ENCODE results near the gene CD274. TPM values are rescaled to one million over a fixed set of nuclear protein-coding genes. Genes with fewer than 3 reads are reported as not detected.

CD274 gene
- total and polyA plus RNA-seq, 10 of the 15 experiments (the other 5 are each of a cell fraction or from before 2014, with no cell fraction given): 9.4 to 128 (median 24.6) TPM

GRCh38 chr9:5493679-5494511 is 43.6 kb downstream of the CD274 start (continued):
- 0 out of 2 replicates have a peak, but pooled peaks have one; percentile 38 for TF ChIP-seq PKNOX1 (IDR thresholded peaks at IDR 0.05)
- peak; percentile 80; the same call in 1 of the 2 replicates for TF ChIP-seq ZNF592 (IDR thresholded peaks at IDR 0.05)
- no peak for TF ChIP-seq NRF1 (conservative IDR thresholded peaks at IDR 0.05; ENCODE audit: low read depth, low read length)
- no peak for TF ChIP-seq NR2C1 (IDR thresholded peaks at IDR 0.05)
- TF ChIP-seq FOXM1 (IDR thresholded peaks at IDR 0.05; ENCODE audit: low read depth, low read length): peak; percentile 76
- peak; percentile 13 to 24; a peak in 1 of 4 replicates for TF ChIP-seq BHLHE40 (IDR thresholded peaks at IDR 0.05; ENCODE audit: borderline replicate concordance in 1 of 2, low read depth in 2 of 2, low read length in 1 of 2)
- no peak for TF ChIP-seq ATF3 (IDR thresholded peaks at IDR 0.05; ENCODE audit: borderline replicate concordance, extremely low read depth, low read depth, low read length)
- no peak for TF ChIP-seq BCLAF1 (IDR thresholded peaks at IDR 0.05)
- peak; percentile 51; the same call in 1 of the 2 replicates for TF ChIP-seq ZNF687 (IDR thresholded peaks at IDR 0.05)
- TF ChIP-seq, protein P1, sequence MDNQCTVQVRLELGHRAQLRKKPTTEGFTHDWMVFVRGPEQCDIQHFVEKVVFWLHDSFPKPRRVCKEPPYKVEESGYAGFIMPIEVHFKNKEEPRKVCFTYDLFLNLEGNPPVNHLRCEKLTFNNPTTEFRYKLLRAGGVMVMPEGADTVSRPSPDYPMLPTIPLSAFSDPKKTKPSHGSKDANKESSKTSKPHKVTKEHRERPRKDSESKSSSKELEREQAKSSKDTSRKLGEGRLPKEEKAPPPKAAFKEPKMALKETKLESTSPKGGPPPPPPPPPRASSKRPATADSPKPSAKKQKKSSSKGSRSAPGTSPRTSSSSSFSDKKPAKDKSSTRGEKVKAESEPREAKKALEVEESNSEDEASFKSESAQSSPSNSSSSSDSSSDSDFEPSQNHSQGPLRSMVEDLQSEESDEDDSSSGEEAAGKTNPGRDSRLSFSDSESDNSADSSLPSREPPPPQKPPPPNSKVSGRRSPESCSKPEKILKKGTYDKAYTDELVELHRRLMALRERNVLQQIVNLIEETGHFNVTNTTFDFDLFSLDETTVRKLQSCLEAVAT (IDR thresholded peaks at IDR 0.05): peak; percentile 80
- TF ChIP-seq NR2C2 (IDR thresholded peaks at IDR 0.05; ENCODE audit: borderline replicate concordance, control insufficient read depth, insufficient read length, low read depth): no peak
- no peak for TF ChIP-seq CHD1 (IDR thresholded peaks at IDR 0.05; ENCODE audit: low read depth, low read length)

Data from GM12878 (cell line).